ENCODE results near the gene GAS6.

GAS6 gene

GRCh38 chr13:113853518-113854237 lies 10.2 kb downstream of the GAS6 start:
- H3K4me1 Mint-ChIP-seq: peaks cover 9% of the 10 kb centered on the region
- no peak for ATAC-seq
- no peaks in the 10 kb centered on the region for H3K36me3 Mint-ChIP-seq
- no peak overlapping the region for H3K27ac Mint-ChIP-seq
- peaks cover 24% of the 10 kb centered on the region for H3K27me3 Mint-ChIP-seq
- H3K4me3 Mint-ChIP-seq: no peak overlapping the region
- H3K9me3 Mint-ChIP-seq: peaks cover 4% of the 10 kb centered on the region

GRCh38 chr13:113852536-113853517 lies 11.0 kb downstream of the GAS6 start:
- H3K9me3 Mint-ChIP-seq: no peaks in the 10 kb centered on the region

GRCh38 chr13:113851826-113852535 lies 11.9 kb downstream of the GAS6 start:
- peaks cover 24% of the 10 kb centered on the region for H3K27me3 Mint-ChIP-seq
- H3K4me1 Mint-ChIP-seq: peaks cover 9% of the 10 kb centered on the region
- no peak overlapping the region for H3K27ac Mint-ChIP-seq
- no peak overlapping the region for H3K4me3 Mint-ChIP-seq
- no peak for ATAC-seq
- H3K9me3 Mint-ChIP-seq: no peaks in the 10 kb centered on the region
- no peaks in the 10 kb centered on the region for H3K36me3 Mint-ChIP-seq

More at GRCh38 chr13:113852536-113853517, 11.0 kb downstream of the GAS6 start:
- H3K4me1 Mint-ChIP-seq: peaks cover 9% of the 10 kb centered on the region
- no peak for ATAC-seq
- no peak overlapping the region for H3K27ac Mint-ChIP-seq
- H3K36me3 Mint-ChIP-seq: no peaks in the 10 kb centered on the region
- peaks cover 24% of the 10 kb centered on the region for H3K27me3 Mint-ChIP-seq
- no peak overlapping the region for H3K4me3 Mint-ChIP-seq

GRCh38 chr13:113851480-113851803 lies 12.4 kb downstream of the GAS6 start:
- Mint-ChIP-seq H3K27ac (no peak overlapping the region), H3K4me1 (peaks cover 9% of the 10 kb centered on the region), H3K27me3 (peaks cover 20% of the 10 kb centered on the region), H3K4me3 (no peak overlapping the region), H3K9me3 (no peaks in the 10 kb centered on the region), H3K36me3 (no peaks in the 10 kb centered on the region)
- no peak for ATAC-seq

GRCh38 chr13:113850722-113851479 lies 13.0 kb downstream of the GAS6 start:
- Mint-ChIP-seq H3K4me1 (peaks cover 9% of the 10 kb centered on the region), H3K36me3 (peaks cover 2% of the 10 kb centered on the region), H3K4me3 (no peak overlapping the region), H3K9me3 (no peaks in the 10 kb centered on the region), H3K27ac (no peak overlapping the region), H3K27me3 (peaks cover 15% of the 10 kb centered on the region)
- ATAC-seq: no peak

GRCh38 chr13:113849981-113850721 lies 13.7 kb downstream of the GAS6 start:
- Mint-ChIP-seq H3K27ac (no peak overlapping the region), H3K27me3 (peaks cover 13% of the 10 kb centered on the region), H3K9me3 (no peaks in the 10 kb centered on the region), H3K36me3 (peaks cover 6% of the 10 kb centered on the region), H3K4me3 (no peak overlapping the region), H3K4me1 (peaks cover 9% of the 10 kb centered on the region)
- ATAC-seq: no peak

- Mint-ChIP-seq H3K36me3 (peaks cover 12% of the 10 kb centered on the region), H3K27me3 (peaks cover 8% of the 10 kb centered on the region), H3K4me1 (peaks cover 3% of the 10 kb centered on the region), H3K27ac (no peak overlapping the region), H3K9me3 (no peaks in the 10 kb centered on the region), H3K4me3 (no peak overlapping the region)
- no peak for ATAC-seq
Observed at GRCh38 chr13:113849546-113849945, 14.3 kb downstream of the GAS6 start.

GRCh38 chr13:113848431-113849260 lies 15.2 kb downstream of the GAS6 start:
- H3K27me3 Mint-ChIP-seq: no peaks in the 10 kb centered on the region
- H3K36me3 Mint-ChIP-seq: peaks cover 21% of the 10 kb centered on the region
- no peak overlapping the region for H3K4me3 Mint-ChIP-seq
- no peaks in the 10 kb centered on the region for H3K4me1 Mint-ChIP-seq
- no peaks in the 10 kb centered on the region for H3K9me3 Mint-ChIP-seq
- no peak overlapping the region for H3K27ac Mint-ChIP-seq
- no peak for ATAC-seq

- Mint-ChIP-seq H3K9me3 (no peaks in the 10 kb centered on the region), H3K27ac (no peak overlapping the region), H3K36me3 (peaks cover 27% of the 10 kb centered on the region), H3K4me3 (no peak overlapping the region), H3K4me1 (no peaks in the 10 kb centered on the region), H3K27me3 (no peaks in the 10 kb centered on the region)
- ATAC-seq: no peak
Observed at GRCh38 chr13:113848020-113848419, 15.9 kb downstream of the GAS6 start.

GRCh38 chr13:113846636-113847318 lies 17.1 kb downstream of the GAS6 start:
- no peaks in the 10 kb centered on the region for H3K27me3 Mint-ChIP-seq
- ATAC-seq: no peak
- H3K4me3 Mint-ChIP-seq: no peak overlapping the region
- H3K36me3 Mint-ChIP-seq: peaks cover 32% of the 10 kb centered on the region
- H3K4me1 Mint-ChIP-seq: peaks cover 5% of the 10 kb centered on the region
- H3K9me3 Mint-ChIP-seq: peaks cover 4% of the 10 kb centered on the region
- no peak overlapping the region for H3K27ac Mint-ChIP-seq

GRCh38 chr13:113845723-113846635 lies 17.9 kb downstream of the GAS6 start:
- Mint-ChIP-seq H3K4me1 (peaks cover 12% of the 10 kb centered on the region), H3K4me3 (no peak overlapping the region), H3K27ac (no peak overlapping the region), H3K27me3 (no peaks in the 10 kb centered on the region), H3K9me3 (peaks cover 5% of the 10 kb centered on the region), H3K36me3 (peaks cover 39% of the 10 kb centered on the region)
- ATAC-seq: no peak

GRCh38 chr13:113845055-113845454 lies 18.8 kb downstream of the GAS6 start:
- ATAC-seq: no peak
- Mint-ChIP-seq H3K4me3 (no peak overlapping the region), H3K36me3 (peaks cover 39% of the 10 kb centered on the region), H3K9me3 (peaks cover 5% of the 10 kb centered on the region), H3K27ac (no peak overlapping the region), H3K4me1 (peaks cover 12% of the 10 kb centered on the region), H3K27me3 (no peaks in the 10 kb centered on the region)

All from stimulated activated memory B cell treated with anti-CD40 and anti-IgM and Interleukin-4, amounts not matched to agents 10 μg/mL and 1 μg/mL and 100 μg/mL, for 72 hours (primary cell).